Upper lobe of left lung (tissue), 6 donors: ENCODE results near the gene SWT1. TPM values are rescaled to one million over a fixed set of nuclear protein-coding genes. Genes with fewer than 3 reads are reported as not detected.
A peak's percentile ranks its signal among the peaks of the same experiment; 100 is the strongest.

Experiments
- ATAC-seq, 2 donors: fragments of 200-7000 bp; cut with Tn5 transposase; one replicate each; pipeline ENCODE4 v1.9.1; 2022; ENCODE audit warnings: mild to moderate bottlenecking in 2 of 2, moderate library complexity in 2 of 2; ENCODE audit not compliant: low FRiP score in 2 of 2
- DNase-seq, 2 donors: peaks; one replicate each; pipeline ENCODE4 v3.0.0-alpha.2; 2019 to 2020
- H3K27ac ChIP-seq, 4 donors: fragments of 200-600 bp; sonication (generic); one replicate each; pipeline ENCODE4 v1.5.1; 2016 to 2019
- H3K27me3 ChIP-seq, 4 donors: fragments of 200-600 bp; sonication (generic); one replicate each; pipeline ENCODE4 v1.5.1; 2017 to 2019
- H3K36me3 ChIP-seq, 4 donors: fragments of 200-600 bp; sonication (generic); one replicate each; pipeline ENCODE4 v1.5.1; 2016 to 2019
- H3K4me1 ChIP-seq, 4 donors: fragments of 200-600 bp; sonication (generic); one replicate each; pipeline ENCODE4 v1.5.1; 2018 to 2019
- H3K4me3 ChIP-seq, 4 donors: fragments of 200-600 bp; sonication (generic); one replicate each; pipeline ENCODE4 v1.5.1; 2017 to 2019; ENCODE audit warnings: mild to moderate bottlenecking in 2 of 4, moderate library complexity in 1 of 4
- H3K9me3 ChIP-seq, 4 donors: fragments of 200-600 bp; sonication (generic); one replicate each; pipeline ENCODE4 v1.5.1; 2018 to 2019
- CTCF ChIP-seq, 6 experiments: fragments of 450-650 bp in 4 of 6; fragments of 200-600 bp in 2 of 6; sonication (generic) in 2 of 6; IDR thresholded peaks; one replicate each; pipeline ENCODE4 v1.5.1; 2016 to 2019; ENCODE audit warnings: antibody characterized with exemption in 6 of 6
- EP300 ChIP-seq, 4 donors: sonication (generic); formaldehyde crosslinking; IDR thresholded peaks; one replicate each; pipeline ENCODE4 v1.5.1; 2017; ENCODE audit warnings: antibody characterized with exemption in 4 of 4, control low read depth in 2 of 4
- POLR2A ChIP-seq, 4 donors: fragments of 450-650 bp; IDR thresholded peaks; one replicate each; pipeline ENCODE4 v1.5.1; 2016 to 2017; ENCODE audit warnings: antibody characterized with exemption in 4 of 4, mild to moderate bottlenecking in 2 of 4
- POLR2AphosphoS5 ChIP-seq, 2 donors: sonication (generic); formaldehyde crosslinking; IDR thresholded peaks; one replicate each; pipeline ENCODE4 v1.5.1; 2017; ENCODE audit warnings: antibody characterized with exemption in 2 of 2
- WGBS, 2 donors: methylation state at CpG; one replicate each; pipeline ENCODE4 v1.1.5; 2017 to 2018; 5-methylcytosine and 5-hydroxymethylcytosine counted together
- total RNA-seq, 6 donors: library from RNA; depleted of rRNA in 4 of 6; stranded (reverse); fragments of >200 nt in 4 of 6; gene quantifications; one replicate each; pipeline versions ENCODE4 v1.1.0 to v1.2.1, GENCODE V29; 2016 to 2021
- donor health status: DM: no; HTN: no; CAD: no; lungs with moderate emphysema.
- donor health status: DM: no; HTN: yes; CAD: no; lungs with severe emphysema.

Gene SWT1
- total RNA-seq, 6 donors from 2014 or later = 3.1 to 15.7 (median 6.0) TPM

- no peak for TF ChIP-seq EP300 (IDR thresholded peaks at IDR 0.05)
- 73 to 80% methylated on average over 1 of the region's 1 CpG for WGBS, 2 donors
- Histone ChIP-seq H3K4me1 (no peaks in the 10 kb centered on the region), H3K9me3 (no peaks in the 10 kb centered on the region), H3K27ac (no peak overlapping the region), H3K36me3 (peaks cover 0 to 27% (median 3%) of the 10 kb centered on the region in 4 donors), H3K27me3 (no peaks in the 10 kb centered on the region), H3K4me3 (no peak overlapping the region)
- ATAC-seq (peak in 1 of 2 donors; percentile 43), DNase-seq (no peak)
These were observed 134.7 kb downstream of the SWT1 start for GRCh38 chr1:185291652-185292051.

GRCh38 chr1:185292237-185292636 is 135.3 kb downstream of the SWT1 start:
- WGBS, 2 donors = 62 to 78% methylated on average over 5 of the region's 5 CpGs
- no peaks in the 10 kb centered on the region for H3K9me3 ChIP-seq
- no peaks in the 10 kb centered on the region for H3K27me3 ChIP-seq
- peak in 1 of 2 donors; percentile 60 for ATAC-seq
- no peak for DNase-seq
- peaks cover 0 to 32% (median 9%) of the 10 kb centered on the region in 4 donors for H3K36me3 ChIP-seq
- TF ChIP-seq EP300 (IDR thresholded peaks at IDR 0.05) (no peak), CTCF (IDR thresholded peaks at IDR 0.05) (no peak), POLR2AphosphoS5 (IDR thresholded peaks at IDR 0.05) (no peak), POLR2A (IDR thresholded peaks at IDR 0.05) (no peak)
- H3K27ac ChIP-seq = peak overlapping the region in 1 of 4 donors; percentile 16
- H3K4me3 ChIP-seq = no peak overlapping the region
- H3K4me1 ChIP-seq = no peaks in the 10 kb centered on the region

- WGBS, 2 donors = 92 to 97% methylated on average over 1 of the region's 1 CpG
- no peak for DNase-seq
- Histone ChIP-seq H3K36me3 (peaks cover 10 to 51% (median 24%) of the 10 kb centered on the region in 4 donors), H3K27me3 (no peaks in the 10 kb centered on the region), H3K4me1 (no peaks in the 10 kb centered on the region), H3K9me3 (no peaks in the 10 kb centered on the region), H3K27ac (no peak overlapping the region), H3K4me3 (no peak overlapping the region)
- TF ChIP-seq POLR2A (IDR thresholded peaks at IDR 0.05) (no peak), POLR2AphosphoS5 (IDR thresholded peaks at IDR 0.05) (no peak), EP300 (IDR thresholded peaks at IDR 0.05) (no peak), CTCF (IDR thresholded peaks at IDR 0.05) (no peak)
- no peak for ATAC-seq
These were observed 137.1 kb downstream of the SWT1 start for GRCh38 chr1:185293967-185294542.

GRCh38 chr1:185295091-185295490 is 138.1 kb downstream of the SWT1 start:
- no peaks in the 10 kb centered on the region for H3K9me3 ChIP-seq
- ATAC-seq (no peak), DNase-seq (no peak)
- no peak overlapping the region for H3K4me3 ChIP-seq
- H3K4me1 ChIP-seq = no peaks in the 10 kb centered on the region
- no peaks in the 10 kb centered on the region for H3K27me3 ChIP-seq
- TF ChIP-seq POLR2AphosphoS5 (IDR thresholded peaks at IDR 0.05) (no peak), CTCF (IDR thresholded peaks at IDR 0.05) (no peak), POLR2A (IDR thresholded peaks at IDR 0.05) (no peak), EP300 (IDR thresholded peaks at IDR 0.05) (no peak)
- no peak overlapping the region for H3K27ac ChIP-seq
- peaks cover 20 to 61% (median 34%) of the 10 kb centered on the region in 4 donors for H3K36me3 ChIP-seq

- Histone ChIP-seq H3K27ac (no peak overlapping the region), H3K27me3 (no peaks in the 10 kb centered on the region), H3K9me3 (no peaks in the 10 kb centered on the region), H3K4me1 (no peaks in the 10 kb centered on the region), H3K4me3 (no peak overlapping the region), H3K36me3 (peaks cover 30 to 90% (median 54%) of the 10 kb centered on the region in 4 donors)
- WGBS, 2 donors = 95% methylated on average over 2 of the region's 2 CpGs
- DNase-seq (no peak), ATAC-seq (no peak)
- no peak for TF ChIP-seq POLR2A (IDR thresholded peaks at IDR 0.05)
- TF ChIP-seq CTCF (IDR thresholded peaks at IDR 0.05) = no peak
- TF ChIP-seq POLR2AphosphoS5 (IDR thresholded peaks at IDR 0.05) = no peak
These were observed 141.0 kb downstream of the SWT1 start for GRCh38 chr1:185297982-185298381.
